Prostate gland (tissue), 2 donors: Measurements from ENCODE around the gene TMEM184C. TPM values are rescaled to one million over a fixed set of nuclear protein-coding genes. Genes with fewer than 3 reads are reported as not detected.

Source experiments
- DNase-seq: peaks from one replicate; pipeline ENCODE4 v3.0.0-alpha.2; 2019; ENCODE audit warnings: low spot score
- H3K27ac ChIP-seq, 2 donors: fragments of 200-600 bp; sonication (generic); 2 replicates each; pipeline ENCODE4 v1.5.1; 2017 to 2019
- H3K27me3 ChIP-seq: fragments of 200-600 bp; sonication (generic); replicated peaks from 2 replicates; pipeline ENCODE4 v1.5.1; 2019; ENCODE audit not compliant: insufficient read depth
- H3K36me3 ChIP-seq, 2 donors: fragments of 200-600 bp; sonication (generic); 1 replicate in 1 of 2; 2 replicates in 1 of 2; pipeline versions ENCODE4 v1.5.1 to v1.8.1; 2017 to 2019
- H3K4me1 ChIP-seq: fragments of 200-600 bp; sonication (generic); replicated peaks from 2 replicates; pipeline ENCODE4 v1.5.1; 2019
- H3K4me3 ChIP-seq, 2 donors: fragments of 200-600 bp; sonication (generic); 2 replicates each; pipeline ENCODE4 v1.5.1; 2017 to 2019
- H3K9me3 ChIP-seq: fragments of 200-600 bp; sonication (generic); 2 replicates; pipeline ENCODE4 v1.5.1; 2017
- CTCF ChIP-seq, 4 experiments: fragments of 200-600 bp in 2 of 4; fragments of 450-650 bp in 2 of 4; sonication (generic) in 2 of 4; IDR thresholded peaks; 1 replicate in 3 of 4; 2 replicates in 1 of 4; pipeline ENCODE4 v1.5.1; 2016 to 2019; ENCODE audit warnings: antibody characterized with exemption in 4 of 4, mild to moderate bottlenecking in 2 of 4, moderate library complexity in 2 of 4
- POLR2A ChIP-seq: fragments of 450-650 bp; IDR thresholded peaks from one replicate; pipeline ENCODE4 v1.6.1; 2016; ENCODE audit warnings: antibody characterized with exemption, mild to moderate bottlenecking
- POLR2AphosphoS5 ChIP-seq: sonication (generic); formaldehyde crosslinking; IDR thresholded peaks from one replicate; pipeline ENCODE4 v1.6.1; 2017; ENCODE audit warnings: antibody characterized with exemption
- WGBS: methylation state at CpG from one replicate; pipeline ENCODE4 v1.1.5; 2018; 5-methylcytosine and 5-hydroxymethylcytosine counted together
- intact Hi-C: fragments of 100-400 bp; cut with DNase I; formaldehyde crosslinking; loops from one replicate; pipeline ENCODE4 v1.14.2; 2022
- total RNA-seq, 2 donors: library from RNA; depleted of rRNA; stranded (reverse); fragments of >200 nt; gene quantifications; one replicate each; pipeline ENCODE4 v1.1.0, GENCODE V29; 2016

TMEM184C gene
- total RNA-seq, 2 donors from 2014 or later, result 34.7 to 48.0 TPM

DNA sequence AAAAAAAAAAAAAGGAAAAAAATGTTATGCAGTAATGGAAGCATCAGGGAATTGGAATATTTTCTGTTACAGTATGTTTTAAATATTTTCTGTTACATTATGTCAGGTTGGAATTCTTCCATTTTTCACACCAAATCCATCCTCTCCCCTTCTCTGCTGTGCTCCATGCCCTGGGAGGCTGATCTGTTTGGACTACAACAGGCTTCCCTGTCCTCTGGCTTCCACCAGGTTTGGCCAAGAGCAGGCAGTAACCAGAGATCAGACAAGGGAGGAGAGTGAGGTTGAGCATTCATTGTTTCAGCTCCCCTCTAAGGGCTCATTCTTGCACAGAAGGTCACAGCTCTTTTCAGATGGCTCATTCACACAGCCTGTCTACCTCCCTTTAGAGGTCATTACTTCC is 11.7 kb upstream of the TMEM184C start:
- no peaks in the 10 kb centered on the region for H3K27me3 ChIP-seq
- no peaks in the 10 kb centered on the region for H3K36me3 ChIP-seq
- H3K27ac ChIP-seq, result no peak overlapping the region
- no peaks in the 10 kb centered on the region for H3K4me1 ChIP-seq
- no peak overlapping the region for H3K4me3 ChIP-seq
- no peaks in the 10 kb centered on the region for H3K9me3 ChIP-seq
- TF ChIP-seq CTCF (IDR thresholded peaks at IDR 0.05), result no peak
- no peak for TF ChIP-seq POLR2A
- TF ChIP-seq POLR2AphosphoS5, result no peak
- DNase-seq, result no peak
- intact Hi-C loops, result no loop called here

DNA sequence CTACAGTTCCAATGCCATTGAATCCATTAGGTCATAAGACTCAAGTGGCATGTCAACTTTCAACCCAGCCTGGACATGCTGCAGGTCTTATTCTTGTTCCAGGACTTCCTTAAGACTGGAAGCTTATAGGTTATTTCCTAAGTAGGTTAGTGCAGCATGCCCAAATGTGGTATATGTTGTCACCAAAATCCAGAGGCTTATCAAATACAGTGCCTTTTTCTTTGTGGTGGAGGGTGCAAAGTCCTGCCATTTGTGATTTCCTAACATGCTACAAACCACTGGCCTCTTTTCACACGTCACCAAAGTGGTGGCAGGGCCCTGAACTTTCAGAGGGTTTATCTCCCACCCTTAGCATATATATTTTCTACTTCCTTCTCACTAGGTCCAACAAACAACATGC is 9.7 kb upstream of the TMEM184C start:
- Histone ChIP-seq H3K9me3 (no peaks in the 10 kb centered on the region), H3K4me1 (no peaks in the 10 kb centered on the region), H3K27me3 (no peaks in the 10 kb centered on the region), H3K4me3 (no peak overlapping the region), H3K36me3 (no peaks in the 10 kb centered on the region), H3K27ac (no peak overlapping the region)
- TF ChIP-seq POLR2AphosphoS5 (no peak), CTCF (IDR thresholded peaks at IDR 0.05) (no peak), POLR2A (no peak)
- intact Hi-C loops, result no loop called here
- no peak for DNase-seq
- 76% methylated on average over 1 of the region's 1 CpG for WGBS

DNA sequence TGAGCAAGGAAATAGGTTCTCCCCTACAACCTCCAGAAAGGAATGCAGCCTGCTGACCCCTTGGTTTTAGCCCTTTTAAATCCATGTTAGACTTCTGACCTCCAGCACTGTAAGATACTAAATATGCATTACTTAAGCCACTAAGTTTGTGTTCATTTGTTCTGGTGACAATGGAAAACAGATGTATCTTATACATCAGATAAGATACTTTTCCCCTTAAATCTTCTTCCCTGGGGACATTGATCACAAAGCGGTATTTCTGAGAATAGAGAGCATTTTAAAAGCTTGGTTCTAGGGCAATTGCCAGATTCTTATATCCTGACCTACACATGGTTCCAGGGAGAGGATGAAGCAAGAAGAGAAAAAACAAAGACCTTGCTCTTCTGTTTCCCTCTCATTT is 6.5 kb upstream of the TMEM184C start:
- no peak overlapping the region for H3K4me3 ChIP-seq
- WGBS, result 83% methylated on average over 1 of the region's 1 CpG
- no peaks in the 10 kb centered on the region for H3K36me3 ChIP-seq
- intact Hi-C loops, result loop anchor here (10.0 kb wide), 1 partner anchor 254 kb away; no protein-coding TSS in a partner anchor
- no peaks in the 10 kb centered on the region for H3K9me3 ChIP-seq
- H3K4me1 ChIP-seq, result no peaks in the 10 kb centered on the region
- H3K27me3 ChIP-seq, result no peaks in the 10 kb centered on the region
- no peak for TF ChIP-seq POLR2AphosphoS5
- DNase-seq, result no peak
- H3K27ac ChIP-seq, result no peak overlapping the region

DNA sequence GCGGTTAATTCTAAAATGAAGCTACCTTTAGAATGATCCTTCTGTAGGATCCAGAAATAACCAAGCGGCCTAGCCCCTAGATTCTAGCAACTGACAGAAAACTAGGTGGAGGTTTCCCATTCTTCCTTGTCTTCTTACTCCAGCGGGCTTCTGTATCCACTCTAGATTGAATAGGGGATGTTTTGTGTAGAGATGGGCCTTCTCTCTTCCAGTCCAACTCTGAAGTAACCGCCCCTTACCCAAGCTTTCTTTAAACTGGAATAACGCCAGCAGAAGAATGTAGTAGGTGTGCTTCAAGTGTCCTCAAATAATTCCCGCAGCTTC is 386 bp upstream of the TMEM184C start:
- Histone ChIP-seq H3K36me3 (no peaks in the 10 kb centered on the region), H3K27me3 (no peaks in the 10 kb centered on the region), H3K4me3 (peak overlapping the region; percentile 70 to 71), H3K9me3 (no peaks in the 10 kb centered on the region), H3K27ac (peak overlapping the region; percentile 74 to 85), H3K4me1 (no peaks in the 10 kb centered on the region)
- WGBS, result 30% methylated on average over 6 of the region's 6 CpGs
- no peak for DNase-seq
- TF ChIP-seq CTCF (IDR thresholded peaks at IDR 0.05) (no peak), POLR2A (no peak), POLR2AphosphoS5 (no peak)
- intact Hi-C loops, result loop anchor here (10.0 kb wide), 1 partner anchor 248 kb away; no protein-coding TSS in a partner anchor

- Histone ChIP-seq H3K4me3 (peak overlapping the region; percentile 70 to 71), H3K9me3 (no peaks in the 10 kb centered on the region), H3K27ac (peak overlapping the region; percentile 74 to 85), H3K27me3 (no peaks in the 10 kb centered on the region), H3K36me3 (no peaks in the 10 kb centered on the region), H3K4me1 (no peaks in the 10 kb centered on the region)
- intact Hi-C loops, result loop anchor here (10.0 kb wide), 1 partner anchor 247 kb away; no protein-coding TSS in a partner anchor
- TF ChIP-seq CTCF (IDR thresholded peaks at IDR 0.05) (no peak), POLR2AphosphoS5 (peak; percentile 48)
- WGBS, result 4% methylated on average over 17 of the region's 17 CpGs
- DNase-seq, result no peak
These were observed 869 bp downstream of the TMEM184C start for GRCh38 chr4:147617841-147618691.
